BJ (cell line): ENCODE results near the gene TMEM154. TPM values are rescaled to one million over a fixed set of nuclear protein-coding genes. Genes with fewer than 3 reads are reported as not detected.

Source experiments
- CTCF ChIA-PET: fragments of 350-600 bp; formaldehyde crosslinking; extraction: SDS; loops from one replicate; lab custom pipeline; 2021; ENCODE audit warnings: antibody characterized with exemption, inconsistent platforms; lab: Yijun Ruan, JAX
- POLR2A ChIA-PET: fragments of 300-600 bp; sonication (Branson Sonifier 250); formaldehyde crosslinking; extraction: SDS; loops from one replicate; lab custom pipeline; 2021; ENCODE audit warnings: antibody characterized with exemption; lab: Charles Lee
- DNase-seq: peaks from one replicate; pipeline ENCODE4 v3.0.0-alpha.2; 2011; ENCODE audit warnings: low read depth
- H3K27me3 ChIP-seq: 2 replicates; pipeline ENCODE4 v1.6.0; 2011; ENCODE audit warnings: low read length; ENCODE audit not compliant: control insufficient read depth, insufficient read depth
- H3K36me3 ChIP-seq: 2 replicates; pipeline ENCODE4 v1.5.1; 2011; ENCODE audit warnings: low read length; ENCODE audit not compliant: control insufficient read depth, insufficient read depth
- H3K4me3 ChIP-seq: 2 replicates; pipeline ENCODE4 v1.5.1; 2011; ENCODE audit warnings: low read depth, mild to moderate bottlenecking, control low read depth, low read length
- polyA plus RNA-seq: library from polyadenylated mRNA; depleted of rRNA; stranded (reverse); fragments of >200 nt; gene quantifications from 2 replicates; pipeline ENCODE4 v1.2.3, GENCODE V29; 2011
- TF ChIP-seq, protein P1 (sequence below): IDR thresholded peaks from 2 replicates; pipeline ENCODE4 v1.5.1; 2011; ENCODE audit warnings: low read depth, mild to moderate bottlenecking, control low read depth, inconsistent platforms, low read length, moderate library complexity; ENCODE audit not compliant: insufficient read depth

The TMEM154 gene
- polyA plus RNA-seq, 1 experiment, result 1.1 TPM

GRCh38 chr4:152696764-152697261 lies 17.0 kb upstream of the TMEM154 start:
- no peak for DNase-seq
- H3K4me3 ChIP-seq, result no peak overlapping the region
- TF ChIP-seq, protein P1, sequence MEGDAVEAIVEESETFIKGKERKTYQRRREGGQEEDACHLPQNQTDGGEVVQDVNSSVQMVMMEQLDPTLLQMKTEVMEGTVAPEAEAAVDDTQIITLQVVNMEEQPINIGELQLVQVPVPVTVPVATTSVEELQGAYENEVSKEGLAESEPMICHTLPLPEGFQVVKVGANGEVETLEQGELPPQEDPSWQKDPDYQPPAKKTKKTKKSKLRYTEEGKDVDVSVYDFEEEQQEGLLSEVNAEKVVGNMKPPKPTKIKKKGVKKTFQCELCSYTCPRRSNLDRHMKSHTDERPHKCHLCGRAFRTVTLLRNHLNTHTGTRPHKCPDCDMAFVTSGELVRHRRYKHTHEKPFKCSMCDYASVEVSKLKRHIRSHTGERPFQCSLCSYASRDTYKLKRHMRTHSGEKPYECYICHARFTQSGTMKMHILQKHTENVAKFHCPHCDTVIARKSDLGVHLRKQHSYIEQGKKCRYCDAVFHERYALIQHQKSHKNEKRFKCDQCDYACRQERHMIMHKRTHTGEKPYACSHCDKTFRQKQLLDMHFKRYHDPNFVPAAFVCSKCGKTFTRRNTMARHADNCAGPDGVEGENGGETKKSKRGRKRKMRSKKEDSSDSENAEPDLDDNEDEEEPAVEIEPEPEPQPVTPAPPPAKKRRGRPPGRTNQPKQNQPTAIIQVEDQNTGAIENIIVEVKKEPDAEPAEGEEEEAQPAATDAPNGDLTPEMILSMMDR, result no peak
- no peaks in the 10 kb centered on the region for H3K36me3 ChIP-seq
- ChIA-PET CTCF (no interaction called here), POLR2A (no interaction called here)
- peaks cover 12% of the 10 kb centered on the region for H3K27me3 ChIP-seq

- Histone ChIP-seq H3K36me3 (no peaks in the 10 kb centered on the region), H3K4me3 (no peak overlapping the region), H3K27me3 (peaks cover 4% of the 10 kb centered on the region; the same call in 1 of the 2 replicates)
- TF ChIP-seq, protein P1, result no peak
- CTCF ChIA-PET, result interaction anchor here (0.8 kb wide), 1 partner anchor 15 kb away, joined by 3 read pairs; no protein-coding TSS in a partner anchor
- POLR2A ChIA-PET, result no interaction called here
- no peak for DNase-seq
Observed at GRCh38 chr4:152693871-152694270, 14.1 kb upstream of the TMEM154 start.

GRCh38 chr4:152691761-152692160 lies 12.0 kb upstream of the TMEM154 start:
- no peak for DNase-seq
- POLR2A ChIA-PET, result no interaction called here
- CTCF ChIA-PET, result no interaction called here
- TF ChIP-seq, protein P1, result no peak
- Histone ChIP-seq H3K36me3 (no peaks in the 10 kb centered on the region), H3K4me3 (no peak overlapping the region), H3K27me3 (peaks cover 3% of the 10 kb centered on the region; the same call in 1 of the 2 replicates)

- Histone ChIP-seq H3K4me3 (no peak overlapping the region), H3K27me3 (peaks cover 2% of the 10 kb centered on the region; the same call in 1 of the 2 replicates), H3K36me3 (no peaks in the 10 kb centered on the region)
- TF ChIP-seq, protein P1, result no peak
- ChIA-PET CTCF (no interaction called here), POLR2A (no interaction called here)
- DNase-seq, result no peak
Observed at GRCh38 chr4:152690706-152691651, 11.2 kb upstream of the TMEM154 start.
